ENCODE results near the gene EXT2.

- TF ChIP-seq CTCF (IDR thresholded peaks at IDR 0.05 in 2 of 3, conservative IDR thresholded peaks at IDR 0.05 in 1 of 3; ENCODE audit: control insufficient read depth in 2 of 3, extremely low read depth in 1 of 3, insufficient read depth in 1 of 3, low read depth in 3 of 3, low read length in 3 of 3) = no peak
- TF ChIP-seq RAD51 (IDR thresholded peaks at IDR 0.05) = no peak
- TF ChIP-seq TARDBP (IDR thresholded peaks at IDR 0.05; ENCODE audit: borderline replicate concordance) = no peak
- TF ChIP-seq RAD21 (IDR thresholded peaks at IDR 0.05; ENCODE audit: insufficient read depth, low read depth, low read length) = no peak
- no peak for TF ChIP-seq JUND (IDR thresholded peaks at IDR 0.05; ENCODE audit: low read depth, low read length)
- TF ChIP-seq RELA (IDR thresholded peaks at IDR 0.05; ENCODE audit: borderline replicate concordance, partially characterized antibody) = no peak
- TF ChIP-seq ATF3 (IDR thresholded peaks at IDR 0.05; ENCODE audit: borderline replicate concordance, extremely low read depth, low read depth, low read length) = no peak
- TF ChIP-seq ETV6 (conservative IDR thresholded peaks at IDR 0.05 in 1 of 2, IDR thresholded peaks at IDR 0.05 in 1 of 2; ENCODE audit: borderline replicate concordance in 1 of 2, low read depth in 1 of 2) = no peak
- TF ChIP-seq ATF2 (IDR thresholded peaks at IDR 0.05; ENCODE audit: low read length) = no peak
- no peak for TF ChIP-seq E2F4 (IDR thresholded peaks at IDR 0.05; ENCODE audit: low read depth, low read length)
- no peak for TF ChIP-seq POLR2A (IDR thresholded peaks at IDR 0.05; ENCODE audit: low read depth, low read length)
- TF ChIP-seq PBX3 (IDR thresholded peaks at IDR 0.05; ENCODE audit: insufficient replicate concordance, low read depth, low read length) = no peak
- no peak for TF ChIP-seq IRF3 (IDR thresholded peaks at IDR 0.05)
- no peak for TF ChIP-seq MYC (IDR thresholded peaks at IDR 0.05; ENCODE audit: insufficient read depth, insufficient read length, insufficient replicate concordance, low read length, severe bottlenecking)
Measured at GRCh38 chr11:44226490-44226889, 131.0 kb downstream of the EXT2 start.

All from GM12878 (cell line).